Glomerular endothelial cell (primary cell): ENCODE measurements around the gene ITPR2. TPM values are rescaled to one million over a fixed set of nuclear protein-coding genes. Genes with fewer than 3 reads are reported as not detected.
A peak's percentile ranks its signal among the peaks of the same experiment; 100 is the strongest.
"Not testable (repeated sequence)": the region's sequence is repeated elsewhere in the genome, so short reads cannot be mapped to it uniquely, and the experiment has no call there.

Source experiments
- DNase-seq: peaks from one replicate; pipeline ENCODE4 v3.0.0-alpha.2; 2011; ENCODE audit warnings: low read depth, low spot score; ENCODE audit errors: extremely low read depth
- total RNA-seq: library from RNA; depleted of rRNA; stranded (reverse); fragments of >200 nt; gene quantifications from 2 replicates; pipeline ENCODE4 v1.2.3, GENCODE V29; 2015

ITPR2 gene
- 15.0 and 39.7 TPM in 2 replicates for total RNA-seq

- DNase-seq, result no peak
Observed at GRCh38 chr12:26832822-26833742, at the start of gene ITPR2. Gene ITPR2 (minus strand): TSS chr12:26833194. CDS start chr12:26832781, 413 bp downstream.

- no peak for DNase-seq
Observed at GRCh38 chr12:26880625-26881024, 47.6 kb upstream of the ITPR2 start.

- DNase-seq, result peak; percentile 58
Observed at GRCh38 chr12:26878661-26879119, 45.7 kb upstream of the ITPR2 start.

- DNase-seq, result no peak
Observed at GRCh38 chr12:26874501-26875296, 41.7 kb upstream of the ITPR2 start.

GRCh38 chr12:26872625-26873024 lies 39.6 kb upstream of the ITPR2 start:
- no peak for DNase-seq

- DNase-seq, result no peak
Observed at GRCh38 chr12:26871985-26872384, 39.0 kb upstream of the ITPR2 start.

GRCh38 chr12:26870491-26871419 lies 37.8 kb upstream of the ITPR2 start:
- peak; percentile 90 for DNase-seq

- DNase-seq, result no peak
Observed at GRCh38 chr12:26869908-26870459, 37.0 kb upstream of the ITPR2 start.

GRCh38 chr12:26869104-26869494 lies 36.1 kb upstream of the ITPR2 start:
- DNase-seq, result no peak

- DNase-seq, result no peak
Observed at GRCh38 chr12:26868447-26869103, 35.6 kb upstream of the ITPR2 start.

- DNase-seq, result no peak
Observed at GRCh38 chr12:26867080-26867479, 34.1 kb upstream of the ITPR2 start.

GRCh38 chr12:26863515-26863914 lies 30.5 kb upstream of the ITPR2 start:
- no peak for DNase-seq

- not testable (repeated sequence) for DNase-seq
Observed at GRCh38 chr12:26862787-26863186, 29.8 kb upstream of the ITPR2 start.

- no peak for DNase-seq
Observed at GRCh38 chr12:26861690-26862089, 28.7 kb upstream of the ITPR2 start.

GRCh38 chr12:26857465-26858176 lies 24.6 kb upstream of the ITPR2 start:
- peak; percentile 94 for DNase-seq

- DNase-seq, result no peak
Observed at GRCh38 chr12:26855337-26855736, 22.3 kb upstream of the ITPR2 start.

- no peak for DNase-seq
Observed at GRCh38 chr12:26854031-26854390, 21.0 kb upstream of the ITPR2 start.

GRCh38 chr12:26853303-26854030 lies 20.5 kb upstream of the ITPR2 start:
- DNase-seq, result no peak
